ENCODE results near the gene TMEM203.

TMEM203 gene

DNA sequence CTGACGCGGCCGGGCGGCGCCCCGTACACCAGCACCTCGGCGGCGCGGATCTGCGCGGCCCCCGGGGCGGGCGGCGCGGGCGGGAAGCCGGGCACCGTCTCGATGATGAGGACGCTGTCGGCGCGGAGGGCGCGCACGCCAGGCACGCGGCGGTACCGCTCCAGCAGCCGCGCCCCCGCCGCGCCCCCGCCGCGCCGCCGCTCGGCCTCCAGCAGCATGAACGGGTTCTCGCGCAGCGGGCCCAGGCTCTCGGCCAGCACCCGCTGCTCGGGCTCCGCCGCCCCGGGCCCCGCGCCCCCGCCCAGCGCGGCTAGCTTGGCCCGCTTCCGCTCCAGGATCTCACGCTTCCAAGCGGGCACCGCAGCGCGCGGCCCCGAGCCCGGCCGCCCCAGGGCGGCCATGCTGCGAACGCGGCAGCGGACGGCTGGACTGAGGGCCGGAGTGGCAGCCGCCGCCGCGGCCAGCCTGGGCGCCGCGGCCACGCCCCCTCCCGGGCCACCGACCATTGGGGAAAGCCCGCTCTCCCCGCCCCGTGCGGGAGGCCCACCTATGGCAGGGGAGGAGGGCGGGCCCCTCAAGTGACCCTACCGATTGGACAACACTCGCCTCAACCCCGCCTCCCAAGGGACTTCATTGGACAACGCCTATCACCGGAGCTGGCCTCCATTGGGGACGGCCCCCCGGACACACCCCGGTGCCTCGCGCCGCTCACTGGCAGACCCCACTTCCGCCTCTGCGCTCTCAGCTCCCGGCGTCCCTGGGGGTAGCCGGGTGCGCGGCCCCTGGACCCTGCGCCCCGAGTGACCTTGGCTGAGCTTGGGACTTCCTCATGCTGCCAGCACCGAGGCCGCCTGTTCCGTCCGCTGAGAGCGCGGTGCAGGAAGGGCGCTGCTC, 4.9 kb downstream of the TMEM203 start, which contains the start of gene TPRN:
TSS of gene TPRN (minus strand) at position 431 of the 894 bp plus-strand sequence. CDS start at position 401, 30 bp downstream.
- Mint-ChIP-seq H3K27ac (peak within 1 kb of the TSS; percentile 58), H3K27me3 (no peaks in the 10 kb centered on the region), H3K4me3 (peak within 1 kb of the TSS; percentile 83), H3K9me3 (ENCODE audit: low read depth) (no peaks in the 10 kb centered on the region), H3K4me1 (ENCODE audit: low read depth) (peaks cover 24% of the 10 kb centered on the region), H3K36me3 (no peaks in the 10 kb centered on the region)

DNA sequence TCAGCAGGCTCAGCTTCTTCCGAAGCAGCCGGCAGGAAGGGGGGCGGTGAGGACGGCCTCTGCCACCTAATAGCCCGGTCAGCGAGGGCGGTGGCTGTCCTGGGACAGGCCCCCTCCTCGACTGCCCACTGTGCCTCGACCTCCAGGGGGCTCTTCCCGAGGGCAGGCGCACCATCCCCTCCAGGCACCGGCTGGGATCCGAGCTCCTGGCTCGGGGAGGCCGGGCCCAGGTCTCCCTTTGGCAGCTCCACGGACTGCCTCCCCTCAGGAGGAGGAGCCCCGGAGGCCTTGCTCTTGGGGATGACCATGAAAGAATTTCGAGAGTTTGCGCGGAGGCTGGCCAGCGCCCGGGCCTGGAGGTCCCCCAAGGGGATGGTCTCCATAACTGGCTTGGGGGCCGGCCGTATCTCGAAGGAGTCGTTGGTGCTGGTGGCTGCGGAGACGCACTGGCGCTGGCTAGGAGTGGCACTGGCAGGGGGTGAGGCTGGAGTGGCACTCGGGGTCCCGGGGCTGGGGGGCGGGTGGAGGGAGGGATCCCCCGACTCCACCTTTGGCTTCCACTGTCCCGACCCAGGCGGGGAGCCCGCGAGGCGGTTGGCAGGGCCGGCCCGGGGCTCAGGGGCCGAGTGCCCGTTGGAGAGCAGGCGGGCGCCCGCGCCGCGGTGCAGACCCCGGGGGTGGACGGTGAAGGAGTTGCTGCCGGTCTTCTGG, 5.9 kb downstream of the TMEM203 start:
- H3K4me1 Mint-ChIP-seq (ENCODE audit: low read depth), result peaks cover 23% of the 10 kb centered on the region
- H3K36me3 Mint-ChIP-seq, result no peaks in the 10 kb centered on the region
- H3K9me3 Mint-ChIP-seq (ENCODE audit: low read depth), result no peaks in the 10 kb centered on the region
- no peak overlapping the region for H3K27ac Mint-ChIP-seq
- H3K4me3 Mint-ChIP-seq, result peak overlapping the region; percentile 81
- no peaks in the 10 kb centered on the region for H3K27me3 Mint-ChIP-seq

DNA sequence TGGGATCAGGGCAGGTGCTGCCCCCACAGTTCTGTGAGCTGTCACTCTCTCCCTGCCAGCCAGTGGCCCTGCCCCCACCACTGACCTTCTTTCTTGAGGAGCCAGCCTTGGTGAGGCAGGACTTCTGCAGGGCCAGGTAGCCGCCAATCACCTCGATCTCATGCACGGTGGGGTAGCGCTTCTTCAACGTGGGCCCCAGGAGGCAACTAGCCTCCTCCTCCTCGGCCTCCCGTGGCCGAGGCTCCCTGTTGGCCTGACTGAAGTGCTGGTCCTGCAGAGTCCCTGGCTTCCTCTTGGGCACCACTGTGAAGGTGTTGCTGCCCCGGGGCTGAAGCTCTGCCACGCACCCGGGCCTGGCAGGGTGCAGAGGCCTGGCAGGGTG, 6.6 kb downstream of the TMEM203 start:
- H3K4me1 Mint-ChIP-seq (ENCODE audit: low read depth), result peaks cover 16% of the 10 kb centered on the region
- no peaks in the 10 kb centered on the region for H3K36me3 Mint-ChIP-seq
- H3K4me3 Mint-ChIP-seq, result no peak overlapping the region
- H3K9me3 Mint-ChIP-seq (ENCODE audit: low read depth), result no peaks in the 10 kb centered on the region
- H3K27me3 Mint-ChIP-seq, result no peaks in the 10 kb centered on the region
- H3K27ac Mint-ChIP-seq, result no peak overlapping the region

DNA sequence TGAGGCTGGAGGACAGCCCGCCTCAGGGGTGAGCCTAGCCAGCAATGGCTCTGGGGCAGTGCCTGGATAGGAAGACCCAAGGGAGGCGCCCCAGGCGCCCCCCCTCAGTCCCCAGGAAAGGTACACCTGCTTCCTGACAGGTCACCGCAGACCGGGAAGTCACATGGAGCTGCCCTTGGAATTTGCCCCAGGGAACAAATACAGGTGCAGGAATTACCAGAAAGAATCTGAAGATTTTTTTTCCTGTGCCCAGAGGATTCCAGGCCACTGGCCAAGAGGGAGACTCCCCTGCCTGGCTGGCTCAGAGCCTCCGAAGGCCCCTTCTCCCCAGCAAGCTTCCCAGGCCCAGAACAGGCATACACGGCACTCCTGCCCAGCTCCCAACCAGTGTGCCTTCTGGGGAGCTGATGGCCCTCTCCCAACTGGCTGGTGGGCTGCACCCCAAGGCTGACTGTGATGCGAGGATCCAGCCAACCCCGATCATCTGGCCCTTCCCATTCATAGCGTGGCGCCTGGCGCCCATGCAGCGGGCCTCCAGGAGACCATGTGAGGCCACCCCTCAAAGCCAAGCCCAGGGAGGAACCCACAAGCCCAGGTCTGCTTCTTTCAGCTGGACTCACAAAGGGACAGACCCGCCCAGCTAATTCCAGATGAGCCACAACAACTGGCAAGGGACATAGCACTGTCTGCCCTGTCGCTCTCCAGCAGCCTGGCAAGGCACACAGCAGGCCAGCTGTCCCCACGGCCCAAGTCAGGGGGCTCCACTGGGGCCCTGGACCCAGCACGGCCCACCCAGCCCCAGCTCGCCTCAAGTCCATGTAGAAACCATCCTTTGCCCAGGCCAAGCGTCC, 7.2 kb downstream of the TMEM203 start:
- no peaks in the 10 kb centered on the region for H3K9me3 Mint-ChIP-seq (ENCODE audit: low read depth)
- no peak overlapping the region for H3K4me3 Mint-ChIP-seq
- no peak overlapping the region for H3K27ac Mint-ChIP-seq
- peaks cover 13% of the 10 kb centered on the region for H3K4me1 Mint-ChIP-seq (ENCODE audit: low read depth)
- H3K27me3 Mint-ChIP-seq, result no peaks in the 10 kb centered on the region
- no peaks in the 10 kb centered on the region for H3K36me3 Mint-ChIP-seq

DNA sequence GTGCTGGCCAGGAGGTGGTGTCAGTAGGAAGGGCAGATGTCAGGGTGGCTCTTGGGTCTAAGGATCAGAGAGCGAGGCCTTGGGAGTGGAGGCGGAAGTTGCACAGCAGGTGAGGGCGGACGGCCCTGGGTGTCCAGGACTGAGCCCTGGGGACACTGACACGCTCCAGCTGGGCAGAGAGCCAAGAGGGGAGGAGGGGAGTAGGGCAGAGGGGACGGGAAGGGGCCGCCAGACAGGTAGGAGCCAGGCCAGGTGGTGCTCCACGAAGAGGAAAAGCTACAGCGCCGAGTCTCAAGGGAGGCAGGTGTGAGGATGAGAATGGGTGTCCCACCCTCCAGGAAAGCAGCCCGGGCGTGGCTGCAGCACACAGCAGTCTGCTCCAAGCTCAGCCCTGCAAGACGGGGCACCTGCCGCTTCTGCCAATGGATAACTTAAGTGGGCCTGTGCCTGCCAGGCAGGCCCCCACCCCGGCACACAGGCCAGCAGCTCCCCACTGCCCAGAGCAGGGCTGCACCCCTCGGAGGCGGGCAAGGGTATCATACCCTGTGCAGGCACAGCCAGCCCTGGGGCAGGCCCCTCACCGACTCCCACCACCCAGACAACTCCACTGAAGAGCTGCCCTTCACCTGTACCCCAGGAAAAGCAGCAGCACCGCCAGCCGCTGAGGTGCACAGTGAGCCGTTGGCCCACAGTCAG, 9.8 kb downstream of the TMEM203 start:
- Mint-ChIP-seq H3K4me3 (no peak overlapping the region), H3K27ac (no peak overlapping the region), H3K9me3 (ENCODE audit: low read depth) (no peaks in the 10 kb centered on the region), H3K27me3 (no peaks in the 10 kb centered on the region), H3K36me3 (no peaks in the 10 kb centered on the region), H3K4me1 (ENCODE audit: low read depth) (peaks cover 5% of the 10 kb centered on the region)

DNA sequence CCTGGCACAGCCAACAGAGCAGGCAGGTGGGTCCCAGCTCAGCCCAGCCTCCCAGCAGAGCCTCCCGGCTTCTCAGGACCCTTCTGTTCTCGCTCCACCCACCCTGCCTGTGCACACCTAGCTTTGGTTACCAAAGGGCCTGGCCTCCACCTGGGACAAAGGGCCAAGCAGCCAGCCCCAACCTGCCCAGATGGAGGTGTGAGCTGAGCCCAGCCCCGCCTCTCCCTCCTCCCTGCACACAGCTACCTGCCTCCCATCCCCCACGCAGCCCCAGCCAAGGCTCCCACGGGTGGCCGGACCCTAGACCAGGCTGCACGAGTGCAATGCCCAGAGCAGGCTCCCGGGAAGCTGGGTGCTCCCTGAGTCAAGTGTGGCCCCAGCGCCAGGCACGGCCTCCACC, 10.5 kb downstream of the TMEM203 start:
- Mint-ChIP-seq H3K36me3 (no peaks in the 10 kb centered on the region), H3K27me3 (no peaks in the 10 kb centered on the region), H3K4me3 (no peak overlapping the region), H3K4me1 (ENCODE audit: low read depth) (peaks cover 6% of the 10 kb centered on the region), H3K9me3 (ENCODE audit: low read depth) (no peaks in the 10 kb centered on the region), H3K27ac (no peak overlapping the region)

DNA sequence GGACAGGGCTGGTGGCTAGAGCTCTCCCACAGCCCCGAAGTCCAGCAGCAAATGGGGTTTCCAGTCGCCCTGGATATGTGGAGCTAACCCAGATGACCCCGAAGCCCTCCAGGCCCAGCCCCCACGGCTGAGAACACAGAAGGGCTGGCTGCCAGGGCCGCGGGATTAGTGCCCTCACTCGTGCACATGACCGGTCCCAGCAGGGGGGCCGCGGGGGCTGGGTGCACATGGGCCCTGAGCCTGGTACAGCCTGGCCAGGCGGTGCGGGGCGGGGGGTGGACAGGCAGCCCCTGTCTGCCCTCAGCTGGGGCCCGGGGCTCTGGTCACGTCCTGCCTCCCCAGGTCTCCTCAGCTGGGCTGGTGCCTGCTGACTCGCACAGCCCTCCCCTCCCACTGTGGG, 11.1 kb downstream of the TMEM203 start:
- Mint-ChIP-seq H3K27me3 (no peaks in the 10 kb centered on the region), H3K4me1 (ENCODE audit: low read depth) (peaks cover 6% of the 10 kb centered on the region), H3K36me3 (no peaks in the 10 kb centered on the region), H3K4me3 (no peak overlapping the region), H3K27ac (no peak overlapping the region), H3K9me3 (ENCODE audit: low read depth) (no peaks in the 10 kb centered on the region)

DNA sequence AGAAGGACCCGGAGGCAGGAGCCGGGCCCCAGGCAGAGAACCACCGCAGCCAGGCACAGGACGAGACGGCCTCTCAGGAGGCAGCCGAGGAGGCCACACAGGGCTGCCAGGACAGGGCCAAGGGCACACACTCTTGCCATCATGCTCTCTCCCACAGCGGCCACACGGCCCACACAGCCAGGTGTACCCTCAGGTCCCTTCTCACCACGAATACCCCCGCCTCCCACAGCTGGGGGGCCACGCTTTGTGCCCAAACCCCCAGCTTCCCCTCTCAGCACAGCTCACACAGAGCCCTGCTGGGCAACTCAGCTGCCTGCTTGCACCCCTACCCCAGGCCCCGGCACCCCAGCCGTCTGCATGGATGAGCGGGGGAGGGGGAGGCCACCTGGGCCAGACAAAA, 11.7 kb downstream of the TMEM203 start:
- Mint-ChIP-seq H3K4me1 (ENCODE audit: low read depth) (peaks cover 9% of the 10 kb centered on the region), H3K27ac (no peak overlapping the region), H3K9me3 (ENCODE audit: low read depth) (no peaks in the 10 kb centered on the region), H3K36me3 (no peaks in the 10 kb centered on the region), H3K27me3 (no peaks in the 10 kb centered on the region), H3K4me3 (no peak overlapping the region)

DNA sequence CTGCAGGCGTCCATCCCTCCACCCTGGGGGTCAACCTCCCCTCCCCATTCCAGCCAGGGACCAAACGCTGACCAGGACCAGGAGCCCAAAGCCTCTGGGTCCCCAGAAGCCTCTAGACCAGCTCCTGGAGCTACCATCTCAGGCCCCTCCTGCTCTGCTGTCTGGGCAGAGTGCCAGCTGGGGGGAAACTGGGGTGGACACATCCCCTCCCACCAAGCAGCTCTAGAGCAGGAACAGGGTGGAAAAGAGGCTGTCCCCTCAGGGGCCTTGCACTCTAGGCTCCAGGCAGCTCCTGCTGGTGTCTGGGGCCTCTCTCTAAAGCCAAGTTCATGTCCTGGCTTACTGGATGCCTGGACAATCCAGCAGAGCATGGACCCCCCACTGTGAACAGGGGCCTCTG, 12.6 kb downstream of the TMEM203 start:
- H3K4me3 Mint-ChIP-seq, result no peak overlapping the region
- no peaks in the 10 kb centered on the region for H3K27me3 Mint-ChIP-seq
- H3K36me3 Mint-ChIP-seq, result no peaks in the 10 kb centered on the region
- H3K9me3 Mint-ChIP-seq (ENCODE audit: low read depth), result no peaks in the 10 kb centered on the region
- no peak overlapping the region for H3K27ac Mint-ChIP-seq
- H3K4me1 Mint-ChIP-seq (ENCODE audit: low read depth), result peaks cover 11% of the 10 kb centered on the region

DNA sequence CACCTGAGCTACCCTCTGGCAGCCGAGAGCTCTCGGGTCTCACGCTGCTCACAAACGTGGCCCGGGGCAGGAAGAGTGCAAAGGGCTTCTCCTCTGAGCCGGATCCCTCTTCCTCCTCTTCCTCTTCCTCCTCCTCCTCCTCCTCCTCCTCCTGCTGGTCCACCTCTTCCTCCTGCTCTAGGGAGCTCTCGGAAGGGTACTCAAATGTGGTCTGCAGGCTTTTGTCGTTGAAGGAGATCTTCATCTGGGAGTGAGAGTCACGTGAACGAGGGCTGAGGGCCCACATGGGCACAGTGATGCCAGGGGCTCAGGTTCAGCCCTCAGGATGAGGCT, 13.0 kb downstream of the TMEM203 start:
- no peaks in the 10 kb centered on the region for H3K27me3 Mint-ChIP-seq
- H3K36me3 Mint-ChIP-seq, result no peaks in the 10 kb centered on the region
- H3K27ac Mint-ChIP-seq, result no peak overlapping the region
- H3K4me3 Mint-ChIP-seq, result no peak overlapping the region
- H3K4me1 Mint-ChIP-seq (ENCODE audit: low read depth), result peaks cover 14% of the 10 kb centered on the region
- no peaks in the 10 kb centered on the region for H3K9me3 Mint-ChIP-seq (ENCODE audit: low read depth)

DNA sequence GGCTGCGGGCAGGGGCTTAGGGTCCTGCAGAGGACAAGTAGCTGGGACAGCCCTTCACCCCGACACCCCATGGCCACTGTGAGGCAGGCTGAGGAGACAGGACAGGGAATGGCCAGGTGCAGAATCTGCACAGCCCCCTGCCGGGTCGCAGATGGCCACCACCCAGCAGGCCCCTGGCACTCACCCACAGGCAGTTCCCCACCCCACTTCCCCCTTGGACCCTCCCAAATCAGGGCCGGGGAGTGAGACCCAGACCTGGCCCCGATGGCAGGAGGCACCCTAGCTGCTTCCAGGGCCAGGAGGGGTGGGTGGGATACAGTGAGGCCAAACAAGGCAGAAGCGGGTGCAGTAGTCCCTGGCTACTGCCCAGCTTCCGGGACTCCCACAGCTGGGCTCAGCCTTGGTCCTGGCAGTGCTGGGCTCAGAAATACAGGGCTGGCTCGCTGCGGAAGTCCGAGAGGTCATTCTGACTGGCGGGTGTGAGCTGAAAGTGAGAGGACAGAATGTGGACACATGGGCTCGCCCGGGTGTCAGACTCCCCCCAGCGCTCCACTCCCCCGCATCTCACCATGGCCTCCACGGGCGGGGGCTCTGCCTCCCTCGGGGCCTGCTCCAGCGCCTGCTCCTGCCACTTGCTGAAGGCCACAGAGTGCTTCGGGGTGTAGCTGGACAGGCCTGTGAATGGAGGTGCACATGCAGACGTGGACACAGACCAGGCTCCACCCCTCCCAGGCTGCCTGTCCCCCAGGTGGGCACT, 13.6 kb downstream of the TMEM203 start:
- Mint-ChIP-seq H3K4me3 (no peak overlapping the region), H3K4me1 (ENCODE audit: low read depth) (peaks cover 18% of the 10 kb centered on the region), H3K9me3 (ENCODE audit: low read depth) (no peaks in the 10 kb centered on the region), H3K27me3 (no peaks in the 10 kb centered on the region), H3K27ac (no peak overlapping the region), H3K36me3 (no peaks in the 10 kb centered on the region)

DNA sequence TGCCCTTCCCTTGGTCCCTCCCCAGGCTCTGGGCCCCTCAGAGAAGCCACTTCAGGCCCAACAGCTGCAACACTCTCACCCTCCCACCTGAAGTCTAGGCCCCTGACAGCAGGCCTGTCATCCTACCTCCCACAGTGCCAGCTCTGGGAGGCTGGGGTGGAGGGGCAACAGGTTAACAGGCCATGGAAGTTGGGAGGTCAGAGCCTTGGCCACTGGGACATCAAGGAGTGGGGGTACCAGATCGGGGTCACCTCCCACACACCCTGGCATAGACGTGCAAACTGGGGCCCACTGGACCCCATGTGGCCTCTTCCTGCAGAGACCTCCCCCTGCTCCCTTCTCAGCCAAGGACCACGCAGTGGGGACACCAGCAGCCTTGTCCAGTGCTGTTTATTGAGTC, 14.2 kb downstream of the TMEM203 start:
- Mint-ChIP-seq H3K27me3 (no peaks in the 10 kb centered on the region), H3K9me3 (ENCODE audit: low read depth) (no peaks in the 10 kb centered on the region), H3K4me1 (ENCODE audit: low read depth) (peaks cover 22% of the 10 kb centered on the region), H3K36me3 (no peaks in the 10 kb centered on the region), H3K4me3 (peak overlapping the region; percentile 68), H3K27ac (no peak overlapping the region)

DNA sequence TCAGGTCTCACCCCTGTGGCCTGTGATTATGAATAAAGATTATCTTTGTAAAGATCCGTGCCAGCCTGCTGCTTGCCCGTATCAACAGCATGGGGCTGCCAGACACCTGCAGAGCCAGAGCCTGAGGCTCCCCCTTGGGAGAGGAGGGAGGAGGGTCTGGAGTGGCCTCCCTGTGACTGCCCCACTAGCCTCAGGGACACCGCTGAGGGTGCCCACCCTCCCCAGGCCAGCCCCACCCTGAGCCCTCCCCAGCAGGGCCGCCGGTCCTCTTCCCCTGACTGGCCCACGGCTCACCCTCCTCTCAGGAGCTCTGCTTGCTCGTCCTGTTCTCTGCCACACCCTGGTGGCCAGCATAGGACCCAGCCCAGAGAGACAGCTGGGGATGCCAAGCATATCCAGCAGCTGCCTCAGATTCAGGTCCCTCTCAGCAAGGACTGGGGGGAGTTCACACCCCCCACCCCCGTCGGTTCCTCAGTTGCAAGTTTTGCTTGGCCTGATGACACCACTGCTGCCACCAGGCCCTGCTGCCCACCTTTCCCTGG, 15.1 kb downstream of the TMEM203 start:
- no peaks in the 10 kb centered on the region for H3K27me3 Mint-ChIP-seq
- peaks cover 22% of the 10 kb centered on the region for H3K4me1 Mint-ChIP-seq (ENCODE audit: low read depth)
- H3K27ac Mint-ChIP-seq, result peak overlapping the region; percentile 64
- H3K9me3 Mint-ChIP-seq (ENCODE audit: low read depth), result no peaks in the 10 kb centered on the region
- no peaks in the 10 kb centered on the region for H3K36me3 Mint-ChIP-seq
- H3K4me3 Mint-ChIP-seq, result peak overlapping the region; percentile 68
